ENCODE results near the gene ALCAM. TPM values are rescaled to one million over a fixed set of nuclear protein-coding genes. Genes with fewer than 3 reads are reported as not detected.

The ALCAM gene
- total and polyA plus RNA-seq, 8 donors = 11.3 to 121 (median 50.7) TPM

GRCh38 chr3:105542282-105543019, 175.7 kb downstream of the ALCAM start:
- H3K4me3 ChIP-seq = no peak overlapping the region
- no peak overlapping the region for H3K27ac ChIP-seq
- no peaks in the 10 kb centered on the region for H3K9me3 ChIP-seq
- no peak for TF ChIP-seq POLR2AphosphoS5 (IDR thresholded peaks at IDR 0.05)
- no peak for TF ChIP-seq CTCF (IDR thresholded peaks at IDR 0.05)
- no peak for TF ChIP-seq POLR2A (IDR thresholded peaks at IDR 0.05)
- TF ChIP-seq EP300 (IDR thresholded peaks at IDR 0.05) = no peak
- peaks cover 0 to 78% (median 36%) of the 10 kb centered on the region in 4 donors for H3K36me3 ChIP-seq
- no peaks in the 10 kb centered on the region for H3K4me1 ChIP-seq
- WGBS, 5 donors = 87 to 95% (median 94%) methylated on average over 1 of the region's 1 CpG
- intact Hi-C loops (cut with DNase I; ENCODE audit: low total_unique reads) = no loop called here
- H3K27me3 ChIP-seq = no peaks in the 10 kb centered on the region
- DNase-seq = no peak

- H3K27ac ChIP-seq = no peak overlapping the region
- 90 to 100% (median 94%) methylated on average over 1 of the region's 1 CpG for WGBS, 5 donors
- no peak overlapping the region for H3K4me3 ChIP-seq
- H3K36me3 ChIP-seq = peaks cover 0 to 96% (median 53%) of the 10 kb centered on the region in 4 donors
- H3K27me3 ChIP-seq = no peaks in the 10 kb centered on the region
- intact Hi-C loops (cut with DNase I; ENCODE audit: low total_unique reads) = no loop called here
- H3K9me3 ChIP-seq = no peaks in the 10 kb centered on the region
- TF ChIP-seq CTCF (IDR thresholded peaks at IDR 0.05) (no peak), POLR2A (IDR thresholded peaks at IDR 0.05) (no peak), POLR2AphosphoS5 (IDR thresholded peaks at IDR 0.05) (no peak), EP300 (IDR thresholded peaks at IDR 0.05) (no peak)
- DNase-seq = no peak
- no peaks in the 10 kb centered on the region for H3K4me1 ChIP-seq
These were observed 178.3 kb downstream of the ALCAM start for GRCh38 chr3:105545051-105545450.

GRCh38 chr3:105553851-105554250, 187.1 kb downstream of the ALCAM start:
- 90 to 97% (median 93%) methylated on average over 3 of the region's 3 CpGs for WGBS, 5 donors
- no peaks in the 10 kb centered on the region for H3K9me3 ChIP-seq
- no peak for DNase-seq
- TF ChIP-seq CTCF (IDR thresholded peaks at IDR 0.05) (no peak), POLR2AphosphoS5 (IDR thresholded peaks at IDR 0.05) (no peak), EP300 (IDR thresholded peaks at IDR 0.05) (no peak), POLR2A (IDR thresholded peaks at IDR 0.05) (no peak)
- H3K4me1 ChIP-seq = no peaks in the 10 kb centered on the region
- H3K4me3 ChIP-seq = no peak overlapping the region
- no peak overlapping the region for H3K27ac ChIP-seq
- intact Hi-C loops (cut with DNase I; ENCODE audit: low total_unique reads) = no loop called here
- peaks cover 0 to 63% (median 34%) of the 10 kb centered on the region in 4 donors for H3K36me3 ChIP-seq
- H3K27me3 ChIP-seq = no peaks in the 10 kb centered on the region

- Histone ChIP-seq H3K27ac (no peak overlapping the region), H3K27me3 (no peaks in the 10 kb centered on the region), H3K9me3 (no peaks in the 10 kb centered on the region), H3K4me1 (no peaks in the 10 kb centered on the region), H3K4me3 (no peak overlapping the region), H3K36me3 (peaks cover 0 to 50% (median 30%) of the 10 kb centered on the region in 4 donors)
- intact Hi-C loops (cut with DNase I; ENCODE audit: low total_unique reads) = no loop called here
- no peak for TF ChIP-seq CTCF (IDR thresholded peaks at IDR 0.05)
- no peak for TF ChIP-seq EP300 (IDR thresholded peaks at IDR 0.05)
- TF ChIP-seq POLR2AphosphoS5 (IDR thresholded peaks at IDR 0.05) = no peak
- no peak for DNase-seq
- 88 to 94% (median 93%) methylated on average over 2 of the region's 2 CpGs for WGBS, 5 donors
These were observed 188.5 kb downstream of the ALCAM start for GRCh38 chr3:105555206-105555605.

Data from stomach (tissue), 9 donors.